Endothelial cell of hepatic sinusoid (primary cell): Measurements from ENCODE around the gene TRAF1.

Experiments
- in situ Hi-C: cut with HindIII; loops from 2 replicates; pipeline ENCODE4 v1.10.0; 2017; ENCODE audit warnings: low sequenced_read_pairs

The TRAF1 gene

DNA sequence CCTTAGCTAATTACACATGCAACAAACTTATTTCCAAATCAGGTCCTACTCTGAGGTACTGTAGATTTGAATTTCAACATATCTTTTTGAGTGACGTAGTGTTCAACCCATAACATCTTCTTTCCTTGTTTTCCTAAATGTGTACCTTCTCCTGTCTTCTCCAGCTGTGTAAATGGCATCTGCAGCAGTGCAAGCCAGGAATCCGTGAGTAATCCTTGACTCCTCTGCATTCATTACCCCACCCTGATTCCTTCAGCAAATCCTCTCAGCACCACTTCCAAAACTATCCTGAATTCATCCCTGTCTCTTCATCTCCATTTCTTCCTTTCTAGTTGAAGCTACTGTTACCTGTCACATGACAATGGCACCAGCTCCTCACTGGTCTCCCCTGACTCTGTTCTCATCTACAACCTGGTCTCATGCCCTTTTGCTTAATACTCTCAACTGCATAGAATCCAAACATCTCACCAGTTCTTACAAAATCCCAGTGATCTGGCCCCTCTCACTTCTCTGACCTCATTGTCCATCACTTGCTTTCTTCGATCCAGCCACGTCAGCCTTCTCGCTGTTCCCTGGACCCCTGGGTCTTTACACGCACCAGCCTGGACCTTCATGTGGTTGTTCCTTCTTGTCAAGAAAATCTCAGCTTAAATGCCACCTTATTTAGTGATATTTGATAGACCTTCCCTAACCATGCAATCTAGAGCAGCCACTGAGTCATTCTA is 14.6 kb upstream of the TRAF1 start:
- in situ Hi-C loops, result no loop called here

GRCh38 chr9:120940573-120940972 is 14.0 kb upstream of the TRAF1 start:
- in situ Hi-C loops, result no loop called here

DNA sequence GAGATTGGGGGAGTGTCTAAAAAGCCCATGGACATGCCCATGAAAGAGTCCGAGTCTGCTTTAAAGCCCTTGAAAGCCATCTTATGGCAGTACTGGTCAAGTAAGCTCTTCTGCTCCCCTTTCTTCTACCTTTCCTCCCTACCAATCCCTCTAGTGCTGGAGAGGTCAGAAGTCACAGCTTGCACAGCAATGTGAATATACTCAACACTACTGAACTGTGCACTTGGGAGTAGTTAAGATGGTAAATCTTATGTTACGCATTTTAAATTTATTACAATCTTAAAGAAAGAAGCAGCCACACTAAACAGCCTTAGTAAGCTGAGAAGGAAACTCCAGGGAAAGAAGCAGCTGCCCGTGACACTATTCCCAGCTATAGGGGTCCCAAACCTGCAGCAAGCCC is 12.3 kb upstream of the TRAF1 start:
- in situ Hi-C loops, result no loop called here

DNA sequence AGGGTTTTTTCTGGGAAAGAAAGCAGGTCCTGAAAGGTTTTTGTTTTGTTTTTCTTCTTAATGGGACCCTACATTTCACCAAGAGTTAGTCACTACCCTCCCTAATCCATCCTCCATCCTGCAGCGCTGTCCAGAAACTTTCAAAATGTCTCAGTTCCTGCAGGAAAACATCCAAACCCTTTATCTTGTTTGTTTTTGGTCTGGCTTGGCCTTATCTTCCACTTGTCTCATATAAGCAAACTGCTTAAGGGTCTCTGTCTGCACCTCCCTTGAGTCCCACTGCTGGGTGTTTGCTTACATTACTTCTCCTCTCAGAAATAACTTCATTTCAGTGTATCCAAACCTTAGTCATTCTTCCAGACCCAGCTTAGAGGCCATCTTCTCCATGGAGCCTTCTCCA is 11.0 kb upstream of the TRAF1 start:
- in situ Hi-C loops, result no loop called here

- in situ Hi-C loops, result no loop called here
These were observed 10.5 kb upstream of the TRAF1 start for GRCh38 chr9:120937127-120937526.

DNA sequence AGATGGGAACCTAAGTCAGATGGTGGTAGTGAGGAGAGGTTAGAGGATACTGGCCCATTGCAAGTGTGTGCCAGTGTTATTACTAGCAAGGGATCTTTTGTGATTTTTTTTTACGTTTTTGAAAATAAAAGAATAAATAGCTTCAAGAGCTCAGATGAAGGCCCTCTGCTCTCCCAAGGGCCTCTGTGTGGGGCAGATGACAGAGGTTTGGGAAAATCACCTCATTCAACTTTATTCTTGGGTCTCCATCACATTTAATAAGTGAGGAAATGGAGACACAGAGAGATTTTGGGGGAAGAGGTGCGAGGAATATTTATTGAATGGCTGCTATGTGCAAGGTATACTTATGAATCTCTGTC is 10.1 kb upstream of the TRAF1 start:
- in situ Hi-C loops, result no loop called here

DNA sequence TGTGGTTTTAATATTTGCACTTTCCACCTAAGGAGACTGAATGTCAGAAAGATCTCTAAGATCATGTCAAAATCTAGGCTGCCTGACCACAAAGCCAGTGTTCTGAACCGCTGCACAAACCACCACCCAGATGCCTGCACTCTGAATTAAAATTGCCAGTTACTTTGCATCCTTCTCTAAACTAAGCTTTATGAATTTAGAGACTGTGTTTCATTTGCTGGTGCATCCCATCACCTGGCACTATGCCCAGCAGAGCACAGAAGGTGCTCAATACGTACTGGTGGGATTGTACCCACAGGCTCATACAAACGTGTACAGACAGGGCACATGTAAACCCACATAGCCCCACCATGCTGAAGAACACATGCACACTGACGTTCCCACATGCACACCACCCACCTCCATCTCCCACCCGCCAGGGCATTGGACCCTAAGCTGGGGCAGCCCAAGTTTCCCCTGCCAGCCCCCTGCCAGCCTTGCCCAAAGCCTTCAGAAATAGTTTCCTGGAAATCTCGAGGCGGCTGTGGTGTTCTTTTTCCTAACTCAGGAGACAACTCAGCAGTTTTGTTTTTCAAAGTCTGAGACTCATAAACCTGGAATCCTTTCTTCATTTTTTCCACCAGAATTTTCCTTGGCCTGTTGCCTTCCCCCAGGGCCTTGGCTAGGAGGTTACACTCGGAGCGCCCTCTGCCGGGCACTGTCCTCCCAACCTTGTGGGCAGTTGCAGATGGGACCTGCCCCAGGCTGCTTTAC is 9.6 kb upstream of the TRAF1 start:
- in situ Hi-C loops, result no loop called here

- in situ Hi-C loops, result no loop called here
These were observed 8.8 kb upstream of the TRAF1 start for GRCh38 chr9:120935383-120935857.

GRCh38 chr9:120934281-120934680 is 7.7 kb upstream of the TRAF1 start:
- in situ Hi-C loops, result no loop called here

DNA sequence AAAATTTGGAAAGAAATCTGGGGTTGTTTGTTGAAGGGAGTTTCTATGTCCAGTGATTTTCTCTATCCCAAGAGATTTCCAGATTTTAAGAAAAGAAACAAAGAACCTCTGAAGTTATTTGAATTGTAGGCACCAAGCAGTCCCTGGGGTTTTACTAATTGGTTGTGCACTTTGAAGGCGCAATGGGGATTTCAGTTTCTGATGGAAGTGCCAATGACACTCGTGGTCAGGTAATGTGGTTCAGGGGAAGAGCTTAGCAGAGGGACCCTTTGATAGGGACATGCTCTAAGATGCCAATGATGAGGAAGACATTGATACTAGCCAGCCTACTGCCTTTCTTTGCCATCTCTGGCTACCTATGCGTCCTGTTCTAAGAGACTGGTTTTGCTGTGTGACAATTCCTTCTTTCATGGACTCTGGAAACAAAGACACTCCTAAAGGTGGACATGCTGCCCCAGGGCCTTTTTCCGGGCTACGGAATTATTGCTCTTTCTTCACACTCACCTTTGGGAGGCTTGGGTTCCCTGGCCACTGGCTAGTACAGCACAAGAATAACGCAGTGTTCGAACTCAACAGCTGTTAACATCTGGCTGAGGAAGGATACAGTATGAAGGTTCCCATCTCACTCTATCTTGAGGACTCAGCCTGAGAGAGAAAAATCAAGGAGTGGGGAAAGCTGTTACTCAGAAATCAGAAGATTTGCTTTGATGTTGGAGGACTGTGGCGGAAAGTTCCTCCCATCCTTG is 6.9 kb upstream of the TRAF1 start:
- in situ Hi-C loops, result no loop called here

DNA sequence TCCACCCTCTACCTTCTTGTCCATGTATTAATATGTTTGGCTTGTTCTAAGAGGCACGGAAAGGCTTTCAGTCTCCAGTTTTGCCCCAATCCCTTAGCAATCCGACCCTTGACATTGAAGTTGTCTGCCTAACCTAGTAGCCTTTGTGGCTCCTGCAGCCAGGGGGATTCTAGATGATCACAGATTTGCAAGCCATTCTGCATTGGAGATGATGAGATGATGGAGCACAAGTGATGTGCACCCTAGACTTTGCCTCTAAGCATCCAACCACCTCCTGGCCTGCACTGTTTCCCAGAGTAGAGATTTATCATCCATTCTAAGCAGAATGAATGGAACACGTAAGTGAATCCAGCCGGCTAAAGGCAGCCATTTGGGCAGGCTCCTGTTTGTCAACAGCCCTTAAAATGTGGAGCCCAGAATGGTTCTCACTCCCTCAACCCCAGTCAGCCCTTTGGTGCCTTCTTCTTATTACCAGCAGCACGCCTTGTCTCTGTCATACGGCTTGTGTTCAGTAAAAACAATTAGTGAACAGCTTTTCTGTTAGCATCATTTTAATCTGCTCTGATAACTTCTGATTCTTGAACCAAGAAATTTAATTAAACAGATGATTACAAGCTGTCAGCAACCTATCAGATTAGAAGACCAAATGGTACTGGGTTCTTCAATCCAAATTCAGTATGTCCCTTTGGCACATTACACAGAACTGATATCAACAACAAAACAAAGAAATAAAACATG is 5.7 kb upstream of the TRAF1 start:
- in situ Hi-C loops, result no loop called here

GRCh38 chr9:120931231-120932085 is 4.9 kb upstream of the TRAF1 start:
- in situ Hi-C loops, result no loop called here

- in situ Hi-C loops, result loop anchor here (5.0 kb wide), 1 partner anchor 52 kb away; the partner anchor contains the start of gene PHF19
These were observed 2.7 kb upstream of the TRAF1 start for GRCh38 chr9:120929229-120929791.

- in situ Hi-C loops, result loop anchor here (5.0 kb wide), 1 partner anchor 51 kb away; the partner anchor contains the start of gene PHF19
These were observed 2.1 kb upstream of the TRAF1 start for GRCh38 chr9:120928483-120929228.

DNA sequence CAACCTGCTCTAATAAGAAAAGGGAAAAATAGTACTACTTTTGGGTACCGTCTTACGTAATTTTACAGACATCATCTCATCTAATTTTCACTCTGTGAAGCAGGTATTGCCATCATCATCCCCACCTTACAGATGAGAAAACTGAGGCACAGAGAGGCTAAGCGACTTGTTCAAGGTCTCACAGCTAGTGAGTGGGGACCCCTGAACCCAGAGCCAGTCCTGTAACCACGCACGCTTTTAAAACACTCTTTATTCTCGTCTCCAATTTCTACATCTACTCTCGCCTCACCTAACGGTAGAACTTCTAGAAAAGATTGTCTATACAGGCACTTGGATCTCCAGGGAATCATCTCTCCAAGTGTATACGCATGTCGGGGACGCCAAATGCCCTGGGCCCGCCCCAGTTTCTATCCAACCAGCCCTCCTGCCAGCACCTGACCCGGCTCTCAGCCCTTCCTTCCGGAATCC is 1.5 kb upstream of the TRAF1 start:
- in situ Hi-C loops, result loop anchor here (5.0 kb wide), 1 partner anchor 51 kb away; the partner anchor contains the start of gene PHF19

- in situ Hi-C loops, result loop anchor here (5.0 kb wide), 1 partner anchor 50 kb away; the partner anchor contains the start of gene PHF19
These were observed 846 bp upstream of the TRAF1 start for GRCh38 chr9:120927269-120928014.

- in situ Hi-C loops, result loop anchor here (5.0 kb wide), 1 partner anchor 48 kb away; the partner anchor contains the start of gene PHF19
These were observed 830 bp downstream of the TRAF1 start for GRCh38 chr9:120925535-120926396.
